HG02678 (cell line): Measurements from ENCODE around the gene C19orf44.

Experiments used
- ATAC-seq: cut with Tn5 transposase; IDR thresholded peaks from one replicate; pipeline ENCODE4 v1.9.1; 2021; ENCODE audit warnings: mild to moderate bottlenecking, moderate library complexity; ENCODE audit not compliant: unreplicated experiment

The C19orf44 gene

DNA sequence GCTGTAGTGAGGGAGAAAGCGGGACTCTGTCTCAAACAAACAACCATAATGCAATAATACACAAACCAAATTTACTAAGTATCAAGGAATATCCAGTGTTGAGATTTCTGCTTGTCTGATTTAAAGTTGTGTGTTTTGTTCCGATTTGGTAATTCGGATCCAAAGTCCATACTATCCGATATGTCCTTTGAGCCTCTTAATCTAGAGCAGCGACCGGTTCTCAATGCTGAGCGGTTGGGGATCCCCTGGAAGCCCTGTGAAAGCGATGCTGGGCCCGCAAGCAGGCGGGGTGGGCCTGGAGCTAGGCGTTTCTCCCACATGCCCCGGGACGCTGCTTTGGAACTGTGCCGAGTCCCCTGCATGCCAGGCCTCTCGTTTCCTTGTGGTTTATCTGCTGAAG is 20.2 kb downstream of the C19orf44 start:
- ATAC-seq = no peak

- no peak for ATAC-seq
Observed at GRCh38 chr19:16516923-16517610, 20.9 kb downstream of the C19orf44 start.

- no peak for ATAC-seq
Observed at GRCh38 chr19:16518061-16518460, 21.9 kb downstream of the C19orf44 start.

DNA sequence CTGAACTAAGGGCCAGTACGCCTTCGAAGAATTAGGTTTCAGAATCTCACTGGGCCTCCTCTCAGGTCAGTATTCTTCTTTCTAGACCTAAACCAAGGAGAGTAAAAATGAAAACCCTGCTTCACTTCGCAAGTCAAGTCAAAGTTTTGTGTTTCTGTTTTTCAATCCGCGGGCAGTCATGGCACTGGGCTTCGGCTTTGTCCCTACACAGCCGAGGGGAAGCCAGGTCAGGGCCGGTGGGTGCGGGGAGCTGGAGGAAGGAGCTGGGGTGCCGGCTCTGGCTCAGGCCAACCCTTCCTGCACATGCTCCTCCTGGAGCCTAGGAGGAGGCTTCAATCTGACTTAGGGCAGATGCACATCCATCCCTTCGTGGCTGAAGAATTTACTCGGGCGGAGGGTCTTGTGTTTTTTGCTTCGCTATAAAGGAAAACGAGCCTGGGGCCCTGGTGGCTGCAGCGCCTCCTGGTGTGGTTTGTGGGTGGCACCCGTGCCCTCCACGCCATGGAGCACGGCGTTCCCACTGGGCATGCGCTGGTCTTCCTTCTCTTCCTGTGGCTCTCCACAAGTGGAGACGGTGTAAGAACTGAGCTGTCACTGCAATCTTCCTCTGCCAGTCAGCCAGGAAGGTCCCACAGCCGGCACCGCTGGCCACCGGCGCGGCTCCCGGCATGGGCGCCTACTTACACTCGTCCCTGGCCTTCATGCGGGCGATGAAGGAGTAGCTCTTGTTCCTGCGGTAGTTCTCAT is 22.5 kb downstream of the C19orf44 start:
- ATAC-seq = no peak

DNA sequence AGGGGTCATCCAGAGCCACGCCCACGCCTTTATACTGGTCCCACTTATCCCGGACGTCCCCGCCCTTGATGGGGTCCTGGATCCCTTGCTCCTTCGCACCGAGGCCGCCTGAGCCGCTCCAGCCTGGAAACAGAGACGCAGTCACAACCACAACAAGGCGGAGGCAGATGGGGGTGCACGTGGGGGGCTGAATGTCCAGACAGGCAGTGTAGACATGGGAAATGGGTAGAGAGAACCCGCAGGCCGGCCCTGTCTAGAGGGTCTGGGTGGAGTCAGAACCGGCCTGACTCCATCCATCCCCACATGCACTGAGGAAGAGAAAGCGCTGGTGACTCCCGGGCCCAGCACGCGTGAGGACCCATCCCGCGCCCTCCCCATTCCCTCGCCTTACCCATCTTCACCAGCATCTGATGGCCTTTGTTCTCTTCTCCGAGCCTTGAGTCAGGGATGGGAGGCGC is 23.1 kb downstream of the C19orf44 start:
- ATAC-seq = no peak

DNA sequence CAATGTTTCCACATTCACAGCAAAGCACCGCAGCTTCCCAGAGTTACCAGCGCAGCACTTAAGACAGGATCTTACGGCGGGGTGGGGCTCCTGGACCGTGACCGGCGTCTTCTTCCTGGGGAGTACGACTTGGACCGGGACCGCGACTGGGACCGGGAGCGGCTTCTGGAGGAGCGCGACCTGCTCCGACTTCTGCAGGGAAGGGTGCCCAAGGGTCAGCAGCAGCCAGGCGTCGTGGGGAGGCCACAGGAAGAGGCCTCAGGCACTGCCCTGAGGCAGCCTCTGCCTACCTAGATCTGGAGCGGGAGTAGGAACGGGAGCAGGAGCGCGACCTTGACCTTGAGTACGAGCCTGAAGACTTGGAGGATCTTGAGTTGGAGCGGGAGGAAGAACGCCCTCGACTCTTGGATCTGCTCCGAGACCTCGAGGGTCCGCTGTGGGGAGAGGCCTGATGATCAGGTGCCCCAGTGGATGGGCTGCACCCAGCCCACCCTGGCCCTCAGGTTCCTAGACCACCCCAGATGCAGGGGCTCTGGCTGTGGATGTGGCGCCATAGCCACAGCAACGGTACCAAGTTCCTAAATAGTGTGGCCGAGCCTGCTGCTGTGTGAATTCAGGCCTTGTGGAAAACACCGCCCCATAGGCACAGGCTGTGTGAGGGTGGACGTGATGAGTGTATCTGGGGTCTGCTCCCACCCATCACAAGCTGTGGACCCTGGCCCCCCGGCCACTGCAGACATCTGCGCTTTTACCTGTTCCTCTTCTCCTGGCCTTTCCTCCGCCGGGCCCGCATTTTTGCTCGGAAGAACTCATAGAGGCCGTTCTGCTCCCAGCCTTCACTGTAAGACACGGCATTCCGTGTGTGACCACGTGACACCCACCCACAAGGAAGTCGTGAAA is 24.1 kb downstream of the C19orf44 start:
- no peak for ATAC-seq

DNA sequence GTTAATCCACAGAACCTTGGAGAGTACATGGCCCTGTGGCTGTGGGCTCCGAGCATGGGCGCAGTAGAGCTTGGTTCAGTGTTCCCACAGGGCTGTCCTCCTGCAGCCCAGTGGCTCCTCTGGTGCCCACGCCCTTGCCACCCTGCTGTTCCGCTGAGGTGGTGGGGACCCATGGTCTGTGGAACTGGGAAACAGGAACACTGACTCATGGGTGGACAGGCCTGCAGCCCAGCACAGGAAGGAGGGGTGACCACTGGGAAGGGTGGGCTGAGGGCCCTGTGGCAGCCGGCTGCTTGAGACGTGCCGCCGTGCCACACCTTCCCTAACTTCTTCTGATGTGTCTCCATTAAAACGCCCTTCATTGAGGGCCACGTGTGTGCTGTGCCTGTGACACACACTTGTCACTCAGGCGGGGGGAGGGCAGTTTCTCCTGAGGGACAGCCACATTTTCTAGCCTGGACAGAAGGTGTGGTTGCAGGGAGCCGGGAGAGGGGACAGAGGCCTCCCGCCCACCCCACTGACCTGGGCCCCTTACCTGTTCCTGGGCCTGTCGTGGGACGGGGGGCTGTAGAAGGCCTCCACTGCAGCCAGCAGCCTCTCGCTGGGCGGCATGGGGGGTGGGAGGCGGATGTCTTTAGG is 24.9 kb downstream of the C19orf44 start:
- ATAC-seq = no peak

DNA sequence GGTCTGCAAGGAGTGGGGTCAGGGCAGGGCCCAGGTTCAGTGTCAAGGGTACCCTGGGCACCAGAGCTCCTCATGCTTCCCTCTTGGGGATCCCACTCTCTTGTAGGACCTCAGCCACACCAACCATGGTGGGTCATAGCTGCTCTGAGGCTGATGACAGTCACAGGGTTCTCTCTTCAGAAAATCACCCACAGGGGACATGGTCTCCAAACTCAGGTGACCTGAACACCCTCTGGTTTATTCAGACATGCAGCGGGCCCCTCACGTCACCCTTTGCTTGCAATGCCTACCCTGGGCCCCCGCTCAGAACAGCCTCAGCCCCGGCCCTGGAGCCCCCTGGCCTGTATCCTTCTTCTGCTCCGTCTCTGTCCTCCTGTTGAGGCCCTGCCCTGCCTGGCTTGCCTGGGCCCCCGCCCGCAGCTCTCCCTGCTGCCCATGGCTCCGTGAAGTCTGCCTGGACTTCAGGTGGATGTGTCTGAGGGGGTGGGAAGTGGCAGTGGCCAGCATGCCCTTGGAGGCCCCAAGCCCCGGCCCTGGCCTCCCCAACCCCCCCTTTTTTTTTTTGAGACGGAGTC is 25.6 kb downstream of the C19orf44 start:
- ATAC-seq = no peak

GRCh38 chr19:16522559-16523377 is 26.6 kb downstream of the C19orf44 start:
- no peak for ATAC-seq

- ATAC-seq = no peak
Observed at GRCh38 chr19:16524991-16525734, 29.0 kb downstream of the C19orf44 start.

- no peak for ATAC-seq
Observed at GRCh38 chr19:16525751-16526481, 29.7 kb downstream of the C19orf44 start.

- no peak for ATAC-seq
Observed at GRCh38 chr19:16527334-16527935, 31.2 kb downstream of the C19orf44 start.

DNA sequence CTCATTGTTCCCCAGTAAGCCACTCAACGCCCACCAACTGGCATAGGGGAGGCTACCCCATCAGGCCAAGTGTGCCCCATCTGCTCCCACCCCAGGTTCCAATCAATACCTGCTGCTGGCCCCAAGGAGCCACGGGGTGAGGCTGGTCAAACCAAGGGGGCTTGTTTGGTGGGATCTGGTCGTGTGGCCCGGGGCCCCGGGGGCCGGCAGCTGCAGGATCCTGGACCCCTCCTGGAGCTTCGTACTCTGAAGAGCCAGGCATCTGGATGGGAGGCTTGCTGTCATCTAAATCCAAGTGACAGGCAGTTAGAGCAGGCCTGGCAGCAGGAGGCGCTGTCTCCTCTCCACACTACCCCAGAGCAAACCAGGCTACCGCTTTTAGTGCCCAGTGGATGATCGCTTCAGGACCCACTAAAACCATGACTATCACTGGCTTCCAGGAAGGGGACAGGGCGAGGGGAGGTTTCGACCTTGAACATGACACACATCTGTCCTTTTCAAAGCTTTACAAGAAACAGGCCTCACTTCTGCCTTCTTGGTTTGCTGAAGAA is 31.9 kb downstream of the C19orf44 start:
- no peak for ATAC-seq

DNA sequence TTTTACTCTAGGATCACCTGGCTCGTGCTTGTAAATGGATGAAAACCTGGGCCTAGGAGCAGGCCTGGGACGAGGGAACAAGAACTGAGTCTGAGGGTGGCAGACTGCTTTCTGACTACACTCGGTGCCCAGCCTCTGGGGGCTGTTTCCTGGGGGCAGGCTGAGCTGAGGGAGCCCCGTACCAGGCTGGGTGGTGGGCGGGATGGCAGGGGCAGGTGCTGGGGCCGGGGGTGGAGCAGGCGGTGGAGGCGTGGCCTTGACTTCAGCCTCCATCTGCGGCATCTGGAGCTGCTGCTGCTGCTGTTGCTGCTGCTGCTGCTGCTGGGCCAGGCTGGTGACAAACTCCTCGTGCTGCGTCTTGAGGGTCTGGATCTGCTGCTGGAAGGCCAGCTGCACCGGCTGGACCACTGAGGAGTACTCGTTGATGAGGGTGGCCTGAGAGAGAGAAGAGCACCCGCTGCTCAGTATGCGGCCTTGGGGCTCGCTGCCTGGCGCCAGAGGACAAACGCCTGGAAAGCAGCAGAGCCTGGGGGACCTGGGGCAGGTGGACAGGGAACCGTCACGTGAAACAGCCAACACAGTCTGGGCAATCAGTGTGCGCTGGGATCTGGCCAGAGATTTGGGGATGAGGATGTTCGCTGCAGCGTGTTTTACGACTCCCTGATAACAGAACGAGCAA is 33.4 kb downstream of the C19orf44 start:
- ATAC-seq = no peak

- no peak for ATAC-seq
Observed at GRCh38 chr19:16530540-16531379, 34.6 kb downstream of the C19orf44 start.

DNA sequence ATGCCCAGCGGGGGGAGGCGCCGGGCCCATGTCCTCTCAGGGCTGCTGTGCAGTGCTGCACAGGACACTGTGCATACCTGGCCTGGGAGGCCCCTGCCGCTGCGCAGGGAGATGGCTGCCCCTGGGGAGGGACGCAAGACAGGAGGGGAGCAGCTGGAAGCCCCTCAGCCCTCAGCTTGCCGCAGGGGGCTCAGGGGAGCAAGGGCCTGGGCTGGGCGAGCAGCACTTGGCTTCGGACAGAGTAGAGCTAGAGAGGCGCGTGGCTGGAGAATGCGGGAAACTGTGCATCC is 35.1 kb downstream of the C19orf44 start:
- no peak for ATAC-seq
